Neuronal stem cell (in vitro differentiated cells): Measurements from ENCODE around the gene HERC2.

ENCODE experiments used
- DNase-seq: peaks from one replicate; pipeline ENCODE4 v3.0.0-alpha.2; 2013; ENCODE audit warnings: low spot score
- H2AFZ ChIP-seq: one replicate; pipeline ENCODE4 v1.6.1; 2013; ENCODE audit warnings: mild to moderate bottlenecking, low read length, inconsistent platforms
- H2AK5ac ChIP-seq: 2 replicates; pipeline ENCODE4 v1.6.1; 2013; ENCODE audit warnings: low read depth, mild to moderate bottlenecking, inconsistent platforms, low read length, moderate library complexity, mixed read lengths
- H2BK120ac ChIP-seq: 2 replicates; pipeline ENCODE4 v1.6.1; 2013; ENCODE audit warnings: low read depth, mild to moderate bottlenecking, inconsistent platforms, low read length, moderate library complexity, mixed read lengths
- H2BK12ac ChIP-seq: one replicate; pipeline ENCODE4 v1.6.1; 2013; ENCODE audit warnings: low read length, inconsistent platforms
- H2BK15ac ChIP-seq: 2 replicates; pipeline ENCODE4 v1.6.1; 2013; ENCODE audit warnings: mild to moderate bottlenecking, low read length, inconsistent platforms, mixed read lengths
- H2BK5ac ChIP-seq: one replicate; pipeline ENCODE4 v1.6.1; 2013; ENCODE audit warnings: inconsistent platforms, mild to moderate bottlenecking, low read length, moderate library complexity
- H3K14ac ChIP-seq: one replicate; pipeline ENCODE4 v1.6.1; 2013; ENCODE audit warnings: low read length, inconsistent platforms
- H3K18ac ChIP-seq: 2 replicates; pipeline ENCODE4 v1.6.1; 2013; ENCODE audit warnings: low read length, inconsistent platforms
- H3K23ac ChIP-seq: 2 replicates; pipeline ENCODE4 v1.6.1; 2013; ENCODE audit warnings: low read depth, mild to moderate bottlenecking, mixed read lengths, low read length, inconsistent platforms; ENCODE audit not compliant: poor library complexity
- H3K27ac ChIP-seq: replicated peaks from 3 replicates; pipeline ENCODE4 v1.5.1; 2013; ENCODE audit warnings: low read length, inconsistent platforms
- H3K27me3 ChIP-seq, 3 experiments: 2 replicates each; pipeline ENCODE4 v1.6.1; 2013; ENCODE audit warnings: low read length in 3 of 3, mild to moderate bottlenecking in 2 of 3, inconsistent platforms in 1 of 3, low read depth in 1 of 3, mixed read lengths in 1 of 3, moderate library complexity in 1 of 3; ENCODE audit not compliant: control insufficient read depth in 3 of 3, insufficient read depth in 3 of 3
- H3K36me3 ChIP-seq, 2 donors: replicated peaks in 1 of 2; 2 replicates each; pipeline ENCODE4 v1.6.1; 2013; ENCODE audit warnings: low read length in 2 of 2; ENCODE audit not compliant: control insufficient read depth in 2 of 2, insufficient read depth in 2 of 2
- H3K4ac ChIP-seq: 2 replicates; pipeline ENCODE4 v1.6.1; 2013; ENCODE audit warnings: inconsistent platforms, mild to moderate bottlenecking, low read length, moderate library complexity
- H3K4me1 ChIP-seq, 2 donors: 1 replicate in 1 of 2; 2 replicates in 1 of 2; pipeline ENCODE4 v1.6.1; 2013; ENCODE audit warnings: low read length in 2 of 2, low read depth in 1 of 2; ENCODE audit not compliant: control insufficient read depth in 2 of 2, insufficient read depth in 1 of 2
- H3K4me2 ChIP-seq: one replicate; pipeline ENCODE4 v1.6.1; 2013; ENCODE audit warnings: mild to moderate bottlenecking, low read length, inconsistent platforms; ENCODE audit not compliant: insufficient read depth, poor library complexity, severe bottlenecking
- H3K4me3 ChIP-seq, 2 donors: 2 replicates each; pipeline ENCODE4 v1.5.1; 2013; ENCODE audit warnings: low read length in 2 of 2, mild to moderate bottlenecking in 2 of 2, inconsistent platforms in 1 of 2, moderate library complexity in 1 of 2
- H3K79me1 ChIP-seq: one replicate; pipeline ENCODE4 v1.6.1; 2013; ENCODE audit warnings: low read depth, mild to moderate bottlenecking, inconsistent platforms, low read length, moderate library complexity
- H3K9ac ChIP-seq: one replicate; pipeline ENCODE4 v1.6.1; 2013; ENCODE audit warnings: mild to moderate bottlenecking, low read depth, low read length, inconsistent platforms; ENCODE audit not compliant: poor library complexity
- H3K9me3 ChIP-seq, 2 donors: replicated peaks in 1 of 2; 2 replicates each; pipeline versions ENCODE3 to v1.6.1; 2013; ENCODE audit warnings: low read length in 2 of 2, mild to moderate bottlenecking in 2 of 2, inconsistent platforms in 1 of 2, low read depth in 1 of 2, mixed read lengths in 1 of 2, moderate library complexity in 1 of 2; ENCODE audit not compliant: control insufficient read depth in 2 of 2, insufficient read depth in 1 of 2
- H4K8ac ChIP-seq: one replicate; pipeline ENCODE4 v1.6.1; 2013; ENCODE audit warnings: low read depth, mild to moderate bottlenecking, inconsistent platforms, low read length, moderate library complexity
- H4K91ac ChIP-seq: one replicate; pipeline ENCODE4 v1.6.1; 2013; ENCODE audit warnings: low read length, low read depth, mild to moderate bottlenecking, inconsistent platforms; ENCODE audit not compliant: poor library complexity
- WGBS, 2 donors: extraction: QIAGEN DNeasy Blood & Tissue Kit; methylation state at CpG; one replicate each; pipeline ENCODE4 v1.1.7; 2013; ENCODE audit warnings: missing lambda C conversion rate in 2 of 2, mixed read lengths in 1 of 2; ENCODE audit not compliant: insufficient read length in 2 of 2, insufficient replicate concordance in 1 of 2; ENCODE audit errors: extremely low coverage in 2 of 2; 5-methylcytosine and 5-hydroxymethylcytosine counted together

HERC2 gene

GRCh38 chr15:28094732-28095521 is 227.1 kb downstream of the HERC2 start:
- Histone ChIP-seq H3K9ac (peak overlapping the region; percentile 57), H3K9me3 (peaks cover 2 to 3% of the 10 kb centered on the region in 2 donors), H3K4ac (peak overlapping the region; percentile 84), H2BK15ac (no peak overlapping the region), H2AFZ (peak overlapping the region; percentile 49), H3K27me3 (peaks cover 20 to 72% (median 66%) of the 10 kb centered on the region in 3 experiments), H3K27ac (no peak overlapping the region), H3K23ac (peak overlapping the region; percentile 85), H4K8ac (peak overlapping the region; percentile 32), H2BK12ac (no peak overlapping the region), H3K79me1 (no peaks in the 10 kb centered on the region), H3K14ac (peak overlapping the region; percentile 77), H4K91ac (no peak overlapping the region), H3K4me3 (peak overlapping the region in 1 of 2 donors; percentile 75), H3K36me3 (no peaks in the 10 kb centered on the region), H2BK120ac (no peak overlapping the region), H3K4me2 (peak overlapping the region; percentile 89), H3K18ac (peak overlapping the region; percentile 91), H2BK5ac (peak overlapping the region; percentile 82), H2AK5ac (peak overlapping the region; percentile 89), H3K4me1 (peaks cover 18 to 21% of the 10 kb centered on the region in 2 donors)
- no CpG with 5 or more reads among the region's 76 CpGs for WGBS, 2 donors
- DNase-seq = no peak

- Histone ChIP-seq H3K27ac (no peak overlapping the region), H3K14ac (no peak overlapping the region), H3K4me3 (no peak overlapping the region), H2BK12ac (peak overlapping the region; percentile 31), H2AK5ac (peak overlapping the region; percentile 89), H3K9ac (no peak overlapping the region), H2BK15ac (no peak overlapping the region), H3K23ac (peak overlapping the region; percentile 75), H2AFZ (no peak overlapping the region), H3K18ac (peak overlapping the region; percentile 52), H3K27me3 (peaks cover 20 to 67% (median 59%) of the 10 kb centered on the region in 3 experiments), H3K79me1 (no peaks in the 10 kb centered on the region), H3K4me1 (peaks cover 16% of the 10 kb centered on the region in 2 donors), H2BK120ac (peak overlapping the region; percentile 2), H3K9me3 (peaks cover 2 to 3% of the 10 kb centered on the region in 2 donors), H3K4me2 (peak overlapping the region; percentile 2), H3K4ac (no peak overlapping the region), H2BK5ac (peak overlapping the region; percentile 83), H3K36me3 (no peaks in the 10 kb centered on the region), H4K91ac (no peak overlapping the region), H4K8ac (no peak overlapping the region)
- no peak for DNase-seq
- WGBS, 2 donors = no CpG with 5 or more reads among the region's 20 CpGs
Measured at GRCh38 chr15:28093752-28094535, 228.0 kb downstream of the HERC2 start.

- peaks cover 8% of the 10 kb centered on the region in 2 donors for H3K4me1 ChIP-seq
- H4K8ac ChIP-seq = no peak overlapping the region
- no peaks in the 10 kb centered on the region for H3K36me3 ChIP-seq
- no peak overlapping the region for H3K14ac ChIP-seq
- H2AK5ac ChIP-seq = no peak overlapping the region
- no peak overlapping the region for H3K27ac ChIP-seq
- H2BK5ac ChIP-seq = no peak overlapping the region
- no peak overlapping the region for H3K9ac ChIP-seq
- no peaks in the 10 kb centered on the region for H3K79me1 ChIP-seq
- no peak for DNase-seq
- no peak overlapping the region for H3K23ac ChIP-seq
- H3K27me3 ChIP-seq = peaks cover 10 to 41% (median 32%) of the 10 kb centered on the region in 3 experiments
- no peak overlapping the region for H2BK120ac ChIP-seq
- no peak overlapping the region for H2BK15ac ChIP-seq
- no peak overlapping the region for H2BK12ac ChIP-seq
- no peak overlapping the region for H4K91ac ChIP-seq
- H3K4me3 ChIP-seq = no peak overlapping the region
- no CpG with 5 or more reads among the region's 2 CpGs for WGBS, 2 donors
- H3K4me2 ChIP-seq = no peak overlapping the region
- H2AFZ ChIP-seq = no peak overlapping the region
- no peak overlapping the region for H3K18ac ChIP-seq
- H3K9me3 ChIP-seq = peaks cover 3% of the 10 kb centered on the region in 2 donors
- no peak overlapping the region for H3K4ac ChIP-seq
Measured at GRCh38 chr15:28091313-28091712, 230.7 kb downstream of the HERC2 start.

- Histone ChIP-seq H3K27me3 (peaks cover 0 to 3% (median 0%) of the 10 kb centered on the region in 3 experiments), H4K8ac (no peak overlapping the region), H3K36me3 (no peaks in the 10 kb centered on the region), H3K4me1 (no peaks in the 10 kb centered on the region), H2AK5ac (no peak overlapping the region), H3K14ac (no peak overlapping the region), H2BK12ac (no peak overlapping the region), H3K27ac (no peak overlapping the region), H3K79me1 (no peaks in the 10 kb centered on the region), H2BK15ac (no peak overlapping the region), H3K9ac (no peak overlapping the region), H3K18ac (no peak overlapping the region), H4K91ac (no peak overlapping the region), H3K23ac (no peak overlapping the region), H3K4ac (no peak overlapping the region), H2BK120ac (no peak overlapping the region), H3K4me3 (no peak overlapping the region), H2BK5ac (no peak overlapping the region), H3K4me2 (no peak overlapping the region), H3K9me3 (peaks cover under 1 to 3% of the 10 kb centered on the region in 2 donors), H2AFZ (no peak overlapping the region)
- WGBS, 2 donors = no CpG with 5 or more reads among the region's 2 CpGs
- no peak for DNase-seq
Measured at GRCh38 chr15:28086175-28086703, 235.7 kb downstream of the HERC2 start.
